ENCODE measurements around the gene CFAP61.

DNA sequence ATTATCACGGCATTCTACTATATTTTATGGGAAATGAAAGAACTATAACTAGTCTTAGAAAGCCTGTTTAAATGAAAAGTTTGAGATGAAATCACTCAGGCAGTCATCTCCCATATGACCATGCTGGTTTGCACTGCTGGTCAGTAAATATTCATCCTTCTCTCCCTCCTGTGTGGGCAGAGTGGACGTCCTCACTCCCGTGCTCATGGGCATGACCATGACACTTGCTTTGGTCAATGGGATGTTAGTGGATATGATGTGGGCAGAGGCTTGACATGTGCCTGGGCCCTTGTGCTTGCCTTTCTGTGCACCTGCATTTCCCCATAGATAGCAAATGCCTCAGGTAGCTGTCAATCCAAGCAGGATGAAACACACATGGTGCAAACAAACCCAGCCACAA is 222.5 kb downstream of the CFAP61 start:
- TF ChIP-seq, protein P1, sequence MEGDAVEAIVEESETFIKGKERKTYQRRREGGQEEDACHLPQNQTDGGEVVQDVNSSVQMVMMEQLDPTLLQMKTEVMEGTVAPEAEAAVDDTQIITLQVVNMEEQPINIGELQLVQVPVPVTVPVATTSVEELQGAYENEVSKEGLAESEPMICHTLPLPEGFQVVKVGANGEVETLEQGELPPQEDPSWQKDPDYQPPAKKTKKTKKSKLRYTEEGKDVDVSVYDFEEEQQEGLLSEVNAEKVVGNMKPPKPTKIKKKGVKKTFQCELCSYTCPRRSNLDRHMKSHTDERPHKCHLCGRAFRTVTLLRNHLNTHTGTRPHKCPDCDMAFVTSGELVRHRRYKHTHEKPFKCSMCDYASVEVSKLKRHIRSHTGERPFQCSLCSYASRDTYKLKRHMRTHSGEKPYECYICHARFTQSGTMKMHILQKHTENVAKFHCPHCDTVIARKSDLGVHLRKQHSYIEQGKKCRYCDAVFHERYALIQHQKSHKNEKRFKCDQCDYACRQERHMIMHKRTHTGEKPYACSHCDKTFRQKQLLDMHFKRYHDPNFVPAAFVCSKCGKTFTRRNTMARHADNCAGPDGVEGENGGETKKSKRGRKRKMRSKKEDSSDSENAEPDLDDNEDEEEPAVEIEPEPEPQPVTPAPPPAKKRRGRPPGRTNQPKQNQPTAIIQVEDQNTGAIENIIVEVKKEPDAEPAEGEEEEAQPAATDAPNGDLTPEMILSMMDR (IDR thresholded peaks at IDR 0.05; ENCODE audit: insufficient read depth, low read length, poor library complexity, severe bottlenecking) = no peak
- TF ChIP-seq EZH2phosphoT487 (conservative IDR thresholded peaks at IDR 0.05; ENCODE audit: low read length) = no peak
